DMS 273 (cell line): ENCODE measurements around the gene CHD9.
"Not testable (repeated sequence)": the region's sequence is repeated elsewhere in the genome, so short reads cannot be mapped to it uniquely, and the experiment has no call there.

Experiments used
- DNase-seq: peaks from one replicate; lab custom pipeline; 2025; ENCODE audit not compliant: unreplicated experiment; lab: John Stamatoyannopoulos, UW

The CHD9 gene

GRCh38 chr16:53258809-53259208, 204.0 kb downstream of the CHD9 start:
- no peak for DNase-seq

DNA sequence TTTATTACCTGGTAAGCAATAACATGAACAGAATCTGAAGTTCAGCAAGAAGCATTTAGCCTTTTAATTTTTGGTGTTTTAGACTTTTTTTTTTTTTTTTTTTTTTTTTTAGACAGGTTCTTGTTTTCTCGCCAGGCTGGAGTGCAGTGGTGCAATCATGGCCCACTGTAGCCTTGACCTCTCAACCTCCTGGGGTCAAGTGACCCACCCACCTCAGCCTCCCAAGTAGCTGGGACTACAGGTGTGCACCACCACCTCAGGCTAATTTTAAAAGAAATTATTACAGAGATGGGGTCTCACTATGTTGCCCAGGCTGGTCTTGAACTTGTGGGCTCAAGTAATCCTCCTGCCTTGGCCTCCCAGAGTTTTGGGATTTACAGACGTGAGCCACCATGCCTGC, 206.5 kb downstream of the CHD9 start:
- DNase-seq = no peak

DNA sequence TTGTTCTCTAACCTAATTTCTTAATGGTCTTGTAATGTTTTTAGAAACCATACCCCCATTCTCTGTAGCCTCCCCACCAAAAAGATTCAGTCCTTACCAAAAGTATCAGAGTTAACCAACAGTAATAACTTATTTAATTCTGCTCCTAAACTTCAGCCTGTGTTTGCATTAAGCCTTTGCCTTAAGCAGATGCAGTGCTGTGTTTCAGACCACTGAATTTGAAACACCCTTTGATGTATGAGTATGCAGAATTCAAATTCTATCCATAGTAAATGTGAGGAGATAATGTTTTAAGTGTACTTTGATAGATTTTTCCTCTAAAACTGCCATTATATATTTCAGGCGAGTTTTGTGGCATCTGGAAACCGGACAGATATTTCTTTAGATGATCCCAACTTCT, 207.9 kb downstream of the CHD9 start:
- DNase-seq = no peak

GRCh38 chr16:53266156-53266555, 211.4 kb downstream of the CHD9 start:
- no peak for DNase-seq

DNA sequence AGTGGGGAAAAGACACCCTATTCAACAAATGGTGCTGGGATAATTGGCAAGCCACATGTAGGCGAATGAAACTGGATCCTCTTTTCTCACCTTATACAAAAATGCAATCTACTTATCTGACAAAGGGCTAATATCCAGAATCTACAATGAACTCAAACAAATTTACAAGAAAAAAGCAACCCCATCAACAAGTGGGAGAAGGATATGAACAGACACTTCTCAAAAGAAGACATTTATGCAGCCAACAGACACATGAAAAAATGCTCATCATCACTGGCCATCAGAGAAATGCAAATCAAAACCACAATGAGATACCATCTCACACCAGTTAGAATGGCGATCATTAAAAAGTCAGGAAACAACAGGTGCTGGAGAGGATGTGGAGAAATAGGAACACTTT, 223.7 kb downstream of the CHD9 start:
- not testable (repeated sequence) for DNase-seq

DNA sequence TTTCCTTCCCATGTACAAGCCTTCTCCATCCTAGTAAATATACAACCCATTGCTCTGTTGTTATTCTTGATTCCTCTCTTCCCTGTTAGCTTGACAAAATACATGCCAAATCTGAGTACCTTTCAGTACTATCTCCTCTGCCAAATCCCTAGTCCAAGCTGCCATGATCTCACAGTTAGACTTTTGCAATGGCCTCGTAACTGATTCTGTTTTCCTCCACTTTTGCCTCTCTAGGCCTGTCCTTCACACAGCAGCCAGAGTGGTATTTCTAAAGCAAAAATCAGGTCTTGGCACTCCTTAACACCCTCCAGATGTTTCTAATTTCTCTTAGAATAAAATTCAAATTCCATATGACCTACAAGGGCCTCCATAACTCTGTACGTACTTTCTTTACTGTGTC, 226.5 kb downstream of the CHD9 start:
- DNase-seq = no peak

GRCh38 chr16:53281859-53282258, 227.1 kb downstream of the CHD9 start:
- DNase-seq = no peak

DNA sequence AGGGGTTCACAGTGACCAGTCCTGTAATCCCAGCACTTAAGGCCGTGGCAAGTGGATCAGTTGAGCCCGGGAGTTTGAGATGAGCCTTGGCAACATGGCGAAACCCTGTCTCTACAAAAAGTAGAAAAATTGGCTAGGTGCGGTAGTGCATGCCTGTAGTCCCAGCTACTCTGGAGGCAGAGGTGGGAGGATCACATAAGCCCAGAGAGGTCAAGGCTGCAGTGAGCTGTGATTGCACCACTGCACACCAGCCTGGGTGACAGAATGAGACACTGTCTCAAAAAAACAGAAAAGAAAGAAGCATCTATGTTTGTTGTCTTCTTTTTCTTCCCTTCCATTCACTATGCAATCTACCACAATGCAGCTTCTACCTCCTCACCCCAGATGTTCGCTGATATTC, 227.5 kb downstream of the CHD9 start:
- no peak for DNase-seq

DNA sequence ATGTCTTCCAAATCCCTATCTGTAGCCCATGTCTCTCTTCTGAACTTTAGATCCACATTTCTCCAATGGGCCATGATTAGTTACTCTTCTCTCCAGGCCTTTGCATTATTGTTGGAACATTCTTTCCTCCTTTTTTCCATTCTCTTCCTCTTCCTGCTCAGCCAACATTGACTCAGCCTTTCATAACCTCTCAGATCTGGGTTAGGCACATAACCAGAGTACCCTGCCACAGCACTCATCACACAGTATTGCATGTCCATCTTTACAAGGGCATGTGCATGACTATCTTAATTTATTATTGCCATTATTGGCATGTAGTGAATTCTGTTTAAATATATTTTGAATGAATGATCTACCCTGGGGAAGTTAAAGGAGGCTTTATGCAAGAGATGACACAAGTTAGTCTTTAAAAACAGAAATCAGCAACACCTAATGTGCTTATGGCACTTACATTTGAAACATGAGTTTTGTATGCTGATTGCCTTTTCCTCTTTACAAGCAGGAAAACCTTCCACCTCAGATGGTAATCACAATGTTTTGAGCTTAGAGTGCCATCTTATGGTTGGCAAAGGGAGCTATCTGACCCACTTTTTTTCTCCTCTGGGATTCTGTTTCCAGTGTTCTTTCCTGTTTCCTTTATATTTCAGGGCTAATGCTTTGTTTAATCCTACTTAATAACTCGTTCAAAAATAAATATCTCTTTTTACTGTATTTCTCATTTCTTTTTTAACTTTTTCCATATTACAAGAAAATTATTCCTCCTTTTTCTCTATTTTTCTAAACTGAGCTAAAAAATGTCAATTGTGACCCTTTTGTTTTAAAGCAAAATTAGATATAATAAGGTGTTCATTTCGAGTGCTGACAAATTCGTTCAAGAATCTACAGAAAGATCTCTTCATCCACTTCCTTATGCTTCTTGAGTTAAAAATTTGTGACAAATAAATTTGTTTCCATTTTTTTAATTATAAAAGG, 228.5 kb downstream of the CHD9 start:
- DNase-seq = peak; percentile 67

- DNase-seq = no peak
Measured at GRCh38 chr16:53285236-53285635, 230.4 kb downstream of the CHD9 start.

DNA sequence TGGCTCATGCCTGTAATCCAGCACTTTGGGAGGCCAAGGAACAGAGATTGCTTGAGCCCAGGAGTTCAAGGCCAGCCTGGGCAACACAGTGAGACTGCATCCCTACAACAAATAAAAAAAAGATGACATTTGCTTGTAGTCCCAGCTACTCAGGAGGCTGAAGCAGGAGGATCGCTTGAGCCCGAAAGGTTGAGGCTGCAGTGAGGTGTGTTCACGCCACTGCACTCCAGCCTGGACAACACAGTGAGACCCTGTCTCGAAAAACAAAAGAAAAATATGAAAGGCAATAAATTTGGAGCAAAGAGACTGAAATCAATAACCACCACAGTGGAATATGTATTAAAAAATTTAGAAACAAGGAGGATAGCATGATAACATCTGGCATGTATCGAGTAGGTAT, 235.7 kb downstream of the CHD9 start:
- no peak for DNase-seq

DNA sequence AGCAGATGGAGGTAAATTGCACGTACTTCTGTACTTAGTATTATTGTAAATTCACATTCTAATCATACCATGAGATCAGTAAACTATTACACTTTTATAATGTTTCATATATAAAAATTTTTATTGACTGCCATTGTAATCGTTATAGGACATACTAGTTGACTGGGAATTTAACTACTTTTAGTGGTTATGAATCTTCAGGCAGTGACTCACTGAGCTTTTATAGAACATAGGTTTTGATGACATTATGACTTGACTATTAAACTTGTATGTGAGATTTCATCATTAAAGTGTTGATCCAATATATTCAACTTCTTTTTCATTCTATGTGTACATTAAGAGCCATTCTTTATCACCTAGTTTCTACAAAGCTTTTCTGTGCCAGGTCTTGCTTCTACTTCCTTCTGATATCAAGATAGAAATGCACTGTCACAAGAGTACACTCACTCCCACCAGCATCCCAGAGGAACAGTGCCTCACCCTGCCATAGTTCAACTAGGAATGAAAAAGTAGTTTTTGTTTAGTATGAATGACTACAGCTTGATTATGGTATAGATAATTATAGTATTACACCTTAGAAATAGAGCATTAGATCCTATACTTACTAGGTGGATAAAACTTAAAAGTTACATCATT, 237.1 kb downstream of the CHD9 start:
- no peak for DNase-seq

GRCh38 chr16:53297477-53297876, 242.7 kb downstream of the CHD9 start:
- DNase-seq = no peak

GRCh38 chr16:53304334-53304733, 249.5 kb downstream of the CHD9 start:
- DNase-seq = no peak

- DNase-seq = no peak
Measured at GRCh38 chr16:53305743-53306142, 251.0 kb downstream of the CHD9 start.

DNA sequence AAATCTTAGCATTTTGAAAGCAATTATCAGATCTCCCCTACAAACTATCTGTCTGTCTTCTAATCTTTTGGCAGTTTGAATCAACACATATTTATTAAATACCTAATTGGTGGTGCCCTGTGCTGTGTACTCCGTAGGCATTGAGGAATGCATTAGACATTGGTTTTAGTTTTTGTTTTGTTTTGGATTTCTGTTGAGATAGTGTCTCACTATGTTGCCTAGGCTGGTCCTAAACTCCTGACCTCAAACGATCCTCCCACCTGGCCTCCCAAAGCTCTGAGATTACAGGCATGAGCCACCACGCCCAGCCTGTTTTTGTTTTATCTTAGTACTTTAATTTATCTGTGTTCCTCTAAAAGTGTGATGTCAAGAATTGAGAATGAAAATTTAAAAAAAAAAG, 254.7 kb downstream of the CHD9 start:
- no peak for DNase-seq

GRCh38 chr16:53320992-53321391, 266.2 kb downstream of the CHD9 start:
- DNase-seq = no peak

DNA sequence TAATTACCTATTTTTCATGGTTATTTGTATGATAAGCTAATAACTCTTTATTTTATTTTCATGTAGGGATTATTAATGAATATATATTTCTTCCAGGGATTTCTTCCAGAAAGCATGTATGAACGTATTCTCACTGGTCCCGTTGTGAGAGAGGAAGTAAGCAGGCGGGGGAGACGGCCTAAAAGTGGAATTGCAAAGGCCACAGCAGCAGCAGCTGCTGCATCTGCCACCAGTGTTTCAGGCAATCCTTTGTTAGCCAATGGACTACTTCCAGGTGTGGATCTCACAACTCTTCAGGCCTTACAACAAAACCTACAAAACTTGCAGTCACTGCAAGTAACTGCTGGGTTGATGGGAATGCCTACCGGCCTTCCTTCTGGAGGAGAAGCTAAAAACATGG, 269.1 kb downstream of the CHD9 start:
- no peak for DNase-seq

- not testable (repeated sequence) for DNase-seq
Measured at GRCh38 chr16:53330991-53331390, 276.2 kb downstream of the CHD9 start.

DNA sequence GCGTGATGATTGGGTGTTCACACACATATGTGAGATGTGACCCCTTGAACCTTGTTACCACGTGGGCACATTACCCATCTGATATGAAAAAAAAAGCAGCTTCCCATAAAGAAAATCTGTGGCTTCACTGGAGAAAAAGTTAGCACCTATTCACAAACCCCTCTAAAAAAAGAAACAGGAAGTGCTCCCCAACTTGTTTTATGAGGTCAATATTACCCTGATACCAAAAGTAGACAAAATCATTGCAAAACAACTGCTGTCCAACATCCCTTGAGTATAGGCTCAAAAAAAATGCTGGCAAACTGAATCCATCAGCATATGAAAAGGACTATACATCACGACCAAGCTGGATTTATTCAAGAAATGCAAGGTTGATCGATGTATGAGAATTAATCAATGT, 279.8 kb downstream of the CHD9 start:
- DNase-seq = no peak

GRCh38 chr16:53337294-53337693, 282.5 kb downstream of the CHD9 start:
- no peak for DNase-seq

DNA sequence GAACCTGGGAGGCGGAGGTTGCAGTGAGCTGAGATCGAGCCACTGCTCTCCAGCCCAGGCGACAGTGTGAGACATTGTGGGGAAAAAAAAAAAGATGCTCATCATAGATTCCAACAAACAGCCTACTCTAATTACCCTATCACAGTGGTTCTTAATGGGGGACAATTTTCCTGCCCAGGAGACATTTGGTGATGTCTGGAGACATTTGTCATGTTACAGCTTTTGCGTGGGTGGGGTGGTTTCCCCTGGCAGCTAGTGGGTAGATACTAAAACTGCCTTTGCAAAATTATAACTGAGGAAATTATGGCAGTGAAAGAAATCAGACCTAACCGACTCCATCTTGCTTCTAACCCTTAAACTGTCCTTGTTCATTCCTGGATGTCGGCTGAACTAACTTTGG, 287.0 kb downstream of the CHD9 start:
- no peak for DNase-seq
